ENCODE data around the gene CALR3. TPM values are rescaled to one million over a fixed set of nuclear protein-coding genes. Genes with fewer than 3 reads are reported as not detected.
"Not testable (repeated sequence)": the region's sequence is repeated elsewhere in the genome, so short reads cannot be mapped to it uniquely, and the experiment has no call there.

The CALR3 gene
- under 1 TPM in 1 of 10 donors, not detected in 9; 0.12 TPM for polyA plus RNA-seq (ENCODE audit: insufficient read length in 10 of 10)
- long read RNA-seq, donor 1 = 0 reads
- long read RNA-seq, donor 2 = 0 reads
- long read RNA-seq, donor 3 = 0 reads
- long read RNA-seq, donor 4 = 0 reads
- long read RNA-seq, donor 5 = 0 reads
- long read RNA-seq, donor 6 = 0 reads
- long read RNA-seq, donor 7 = 0 reads
- long read RNA-seq, donor 8 = 0 reads
- long read RNA-seq, donor 9 = 0 reads

- peak; percentile 99 to 100 (median 99) for DNase-seq
These were observed at the start of gene CALR3, which contains the start of gene C19orf44 for GRCh38 chr19:16495982-16496612. CALR3 (minus strand) TSS chr19:16496167; CDS start chr19:16496129, 38 bp downstream. C19orf44 (plus strand) TSS chr19:16496394; CDS start chr19:16500793, 4,399 bp downstream.

- no peak for DNase-seq
These were observed 48.7 kb upstream of the CALR3 start for GRCh38 chr19:16544473-16545231.

GRCh38 chr19:16543734-16544133 is 47.8 kb upstream of the CALR3 start:
- not testable (repeated sequence) for DNase-seq

- DNase-seq = no peak
These were observed 47.0 kb upstream of the CALR3 start for GRCh38 chr19:16542910-16543472.

GRCh38 chr19:16542045-16542909 is 46.3 kb upstream of the CALR3 start, which contains the start of gene CHERP:
CHERP (minus strand) TSS chr19:16542437; CDS start chr19:16542378, 59 bp downstream.
- DNase-seq = peak; percentile 95 to 98 (median 97)

GRCh38 chr19:16541526-16542044 is 45.6 kb upstream of the CALR3 start:
- DNase-seq = no peak

GRCh38 chr19:16540948-16541347 is 45.0 kb upstream of the CALR3 start:
- no peak for DNase-seq

GRCh38 chr19:16537111-16537510 is 41.1 kb upstream of the CALR3 start:
- no peak for DNase-seq

GRCh38 chr19:16536130-16536529 is 40.2 kb upstream of the CALR3 start:
- no peak for DNase-seq

GRCh38 chr19:16535381-16535780 is 39.4 kb upstream of the CALR3 start:
- no peak for DNase-seq

GRCh38 chr19:16532440-16533234 is 36.7 kb upstream of the CALR3 start:
- DNase-seq = no peak

GRCh38 chr19:16531380-16531669 is 35.4 kb upstream of the CALR3 start:
- no peak for DNase-seq

- DNase-seq = no peak
These were observed 34.8 kb upstream of the CALR3 start for GRCh38 chr19:16530540-16531379.

GRCh38 chr19:16529466-16530144 is 33.6 kb upstream of the CALR3 start:
- no peak for DNase-seq

GRCh38 chr19:16527971-16528521 is 32.1 kb upstream of the CALR3 start:
- no peak for DNase-seq

- DNase-seq = no peak
These were observed 31.5 kb upstream of the CALR3 start for GRCh38 chr19:16527334-16527935.

GRCh38 chr19:16525751-16526481 is 29.9 kb upstream of the CALR3 start:
- no peak for DNase-seq
